Measurements from ENCODE around the gene COPG1.

Gene COPG1

DNA sequence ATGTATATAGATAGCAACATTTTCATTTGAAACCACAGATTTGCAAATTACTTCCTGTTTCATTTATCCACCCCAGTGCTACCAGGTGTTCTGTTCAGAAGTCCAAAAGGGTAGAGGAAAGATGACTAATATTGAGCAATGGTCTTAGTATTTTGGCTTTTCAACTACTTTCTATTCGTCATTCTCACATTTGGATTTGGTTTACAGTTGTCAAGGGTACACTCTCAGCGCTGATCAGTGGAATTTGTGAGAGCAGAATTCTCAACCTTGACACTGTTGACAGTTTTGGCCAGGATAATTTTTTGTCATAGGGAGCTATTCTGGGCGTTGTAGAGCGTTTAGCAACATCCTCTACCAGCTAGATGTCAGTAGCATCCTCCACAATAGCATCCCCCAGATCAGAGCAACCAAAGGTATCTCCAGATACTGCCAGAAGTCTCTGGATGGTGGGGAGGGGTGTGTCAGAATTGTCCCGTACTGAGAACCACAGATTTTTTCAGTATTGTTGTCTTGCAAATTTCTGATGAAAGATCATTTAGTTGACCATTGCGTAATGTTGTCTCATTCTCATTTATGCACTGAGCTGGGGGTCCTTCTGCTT lies 33.4 kb downstream of the COPG1 start:
- no peak for ATAC-seq
- TF ChIP-seq, protein P1, sequence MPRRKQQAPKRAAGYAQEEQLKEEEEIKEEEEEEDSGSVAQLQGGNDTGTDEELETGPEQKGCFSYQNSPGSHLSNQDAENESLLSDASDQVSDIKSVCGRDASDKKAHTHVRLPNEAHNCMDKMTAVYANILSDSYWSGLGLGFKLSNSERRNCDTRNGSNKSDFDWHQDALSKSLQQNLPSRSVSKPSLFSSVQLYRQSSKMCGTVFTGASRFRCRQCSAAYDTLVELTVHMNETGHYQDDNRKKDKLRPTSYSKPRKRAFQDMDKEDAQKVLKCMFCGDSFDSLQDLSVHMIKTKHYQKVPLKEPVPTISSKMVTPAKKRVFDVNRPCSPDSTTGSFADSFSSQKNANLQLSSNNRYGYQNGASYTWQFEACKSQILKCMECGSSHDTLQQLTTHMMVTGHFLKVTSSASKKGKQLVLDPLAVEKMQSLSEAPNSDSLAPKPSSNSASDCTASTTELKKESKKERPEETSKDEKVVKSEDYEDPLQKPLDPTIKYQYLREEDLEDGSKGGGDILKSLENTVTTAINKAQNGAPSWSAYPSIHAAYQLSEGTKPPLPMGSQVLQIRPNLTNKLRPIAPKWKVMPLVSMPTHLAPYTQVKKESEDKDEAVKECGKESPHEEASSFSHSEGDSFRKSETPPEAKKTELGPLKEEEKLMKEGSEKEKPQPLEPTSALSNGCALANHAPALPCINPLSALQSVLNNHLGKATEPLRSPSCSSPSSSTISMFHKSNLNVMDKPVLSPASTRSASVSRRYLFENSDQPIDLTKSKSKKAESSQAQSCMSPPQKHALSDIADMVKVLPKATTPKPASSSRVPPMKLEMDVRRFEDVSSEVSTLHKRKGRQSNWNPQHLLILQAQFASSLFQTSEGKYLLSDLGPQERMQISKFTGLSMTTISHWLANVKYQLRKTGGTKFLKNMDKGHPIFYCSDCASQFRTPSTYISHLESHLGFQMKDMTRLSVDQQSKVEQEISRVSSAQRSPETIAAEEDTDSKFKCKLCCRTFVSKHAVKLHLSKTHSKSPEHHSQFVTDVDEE (CRISPR knock-in tag; IDR thresholded peaks at IDR 0.05): no peak
- TF ChIP-seq CSDC2 (CRISPR knock-in tag; IDR thresholded peaks at IDR 0.05): no peak
- no peak for TF ChIP-seq ZC3H10 (CRISPR knock-in tag; IDR thresholded peaks at IDR 0.05)
- no peak for TF ChIP-seq CREB5 (CRISPR knock-in tag; IDR thresholded peaks at IDR 0.05; ENCODE audit: low read depth)
- no peak for TF ChIP-seq RARB (CRISPR knock-in tag; IDR thresholded peaks at IDR 0.05)
- TF ChIP-seq TOX (CRISPR knock-in tag; IDR thresholded peaks at IDR 0.05; ENCODE audit: borderline replicate concordance): no peak
- TF ChIP-seq TCF4 (CRISPR knock-in tag; IDR thresholded peaks at IDR 0.05; ENCODE audit: borderline replicate concordance): no peak
- TF ChIP-seq, protein P2, sequence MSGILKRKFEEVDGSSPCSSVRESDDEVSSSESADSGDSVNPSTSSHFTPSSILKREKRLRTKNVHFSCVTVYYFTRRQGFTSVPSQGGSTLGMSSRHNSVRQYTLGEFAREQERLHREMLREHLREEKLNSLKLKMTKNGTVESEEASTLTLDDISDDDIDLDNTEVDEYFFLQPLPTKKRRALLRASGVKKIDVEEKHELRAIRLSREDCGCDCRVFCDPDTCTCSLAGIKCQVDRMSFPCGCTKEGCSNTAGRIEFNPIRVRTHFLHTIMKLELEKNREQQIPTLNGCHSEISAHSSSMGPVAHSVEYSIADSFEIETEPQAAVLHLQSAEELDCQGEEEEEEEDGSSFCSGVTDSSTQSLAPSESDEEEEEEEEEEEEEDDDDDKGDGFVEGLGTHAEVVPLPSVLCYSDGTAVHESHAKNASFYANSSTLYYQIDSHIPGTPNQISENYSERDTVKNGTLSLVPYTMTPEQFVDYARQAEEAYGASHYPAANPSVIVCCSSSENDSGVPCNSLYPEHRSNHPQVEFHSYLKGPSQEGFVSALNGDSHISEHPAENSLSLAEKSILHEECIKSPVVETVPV (CRISPR knock-in tag; IDR thresholded peaks at IDR 0.05): no peak

DNA sequence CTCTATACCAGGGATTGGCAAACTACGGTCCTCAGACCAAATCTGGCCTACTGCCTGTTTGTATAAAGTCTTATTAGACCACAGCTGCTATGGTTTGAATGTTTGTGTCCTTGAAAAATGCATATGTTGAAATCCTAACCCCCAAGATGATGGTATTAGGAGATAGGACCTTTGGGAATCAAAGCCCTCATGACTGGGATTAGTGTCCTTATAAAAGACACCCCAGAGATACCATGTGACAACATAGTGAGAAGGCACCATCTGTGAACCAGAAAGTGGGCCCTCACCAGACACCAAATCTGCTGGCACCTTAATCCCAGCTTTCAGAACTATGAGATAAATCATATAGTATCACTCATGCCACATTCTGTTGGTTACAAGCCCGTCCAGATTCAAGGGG lies 36.7 kb downstream of the COPG1 start:
- ATAC-seq: no peak
- TF ChIP-seq GLIS3 (CRISPR knock-in tag; IDR thresholded peaks at IDR 0.05) (no peak), ZNF70 (CRISPR knock-in tag; IDR thresholded peaks at IDR 0.05) (no peak), PPARA (CRISPR knock-in tag; IDR thresholded peaks at IDR 0.05; ENCODE audit: borderline replicate concordance) (no peak), TOX (CRISPR knock-in tag; IDR thresholded peaks at IDR 0.05; ENCODE audit: borderline replicate concordance) (no peak), TCF4 (CRISPR knock-in tag; IDR thresholded peaks at IDR 0.05; ENCODE audit: borderline replicate concordance) (no peak), ZNF8 (CRISPR knock-in tag; IDR thresholded peaks at IDR 0.05) (no peak), RARB (CRISPR knock-in tag; IDR thresholded peaks at IDR 0.05) (no peak), OSR1 (CRISPR knock-in tag; IDR thresholded peaks at IDR 0.05) (no peak), ESRRG (CRISPR knock-in tag; IDR thresholded peaks at IDR 0.05) (no peak), CREB5 (CRISPR knock-in tag; IDR thresholded peaks at IDR 0.05; ENCODE audit: low read depth) (no peak), ZC3H10 (CRISPR knock-in tag; IDR thresholded peaks at IDR 0.05) (no peak), CSDC2 (CRISPR knock-in tag; IDR thresholded peaks at IDR 0.05) (no peak), ZNF565 (CRISPR knock-in tag; conservative IDR thresholded peaks at IDR 0.05; ENCODE audit: low read depth) (no peak), ZFP3 (CRISPR knock-in tag; IDR thresholded peaks at IDR 0.05) (no peak), ZFP30 (CRISPR knock-in tag; IDR thresholded peaks at IDR 0.05) (no peak), SNAI2 (CRISPR knock-in tag; IDR thresholded peaks at IDR 0.05) (no peak)
- TF ChIP-seq, protein P2 (CRISPR knock-in tag; IDR thresholded peaks at IDR 0.05): no peak
- TF ChIP-seq, protein P3, sequence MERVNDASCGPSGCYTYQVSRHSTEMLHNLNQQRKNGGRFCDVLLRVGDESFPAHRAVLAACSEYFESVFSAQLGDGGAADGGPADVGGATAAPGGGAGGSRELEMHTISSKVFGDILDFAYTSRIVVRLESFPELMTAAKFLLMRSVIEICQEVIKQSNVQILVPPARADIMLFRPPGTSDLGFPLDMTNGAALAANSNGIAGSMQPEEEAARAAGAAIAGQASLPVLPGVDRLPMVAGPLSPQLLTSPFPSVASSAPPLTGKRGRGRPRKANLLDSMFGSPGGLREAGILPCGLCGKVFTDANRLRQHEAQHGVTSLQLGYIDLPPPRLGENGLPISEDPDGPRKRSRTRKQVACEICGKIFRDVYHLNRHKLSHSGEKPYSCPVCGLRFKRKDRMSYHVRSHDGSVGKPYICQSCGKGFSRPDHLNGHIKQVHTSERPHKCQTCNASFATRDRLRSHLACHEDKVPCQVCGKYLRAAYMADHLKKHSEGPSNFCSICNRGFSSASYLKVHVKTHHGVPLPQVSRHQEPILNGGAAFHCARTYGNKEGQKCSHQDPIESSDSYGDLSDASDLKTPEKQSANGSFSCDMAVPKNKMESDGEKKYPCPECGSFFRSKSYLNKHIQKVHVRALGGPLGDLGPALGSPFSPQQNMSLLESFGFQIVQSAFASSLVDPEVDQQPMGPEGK (CRISPR knock-in tag; IDR thresholded peaks at IDR 0.05; ENCODE audit: borderline replicate concordance): no peak
- TF ChIP-seq, protein P1 (CRISPR knock-in tag; IDR thresholded peaks at IDR 0.05): no peak

Data from SK-N-SH treated with all-trans-retinoic acid at 6 μM for 48 hours (cell line).